ENCODE results near the gene CRMP1.

DNA sequence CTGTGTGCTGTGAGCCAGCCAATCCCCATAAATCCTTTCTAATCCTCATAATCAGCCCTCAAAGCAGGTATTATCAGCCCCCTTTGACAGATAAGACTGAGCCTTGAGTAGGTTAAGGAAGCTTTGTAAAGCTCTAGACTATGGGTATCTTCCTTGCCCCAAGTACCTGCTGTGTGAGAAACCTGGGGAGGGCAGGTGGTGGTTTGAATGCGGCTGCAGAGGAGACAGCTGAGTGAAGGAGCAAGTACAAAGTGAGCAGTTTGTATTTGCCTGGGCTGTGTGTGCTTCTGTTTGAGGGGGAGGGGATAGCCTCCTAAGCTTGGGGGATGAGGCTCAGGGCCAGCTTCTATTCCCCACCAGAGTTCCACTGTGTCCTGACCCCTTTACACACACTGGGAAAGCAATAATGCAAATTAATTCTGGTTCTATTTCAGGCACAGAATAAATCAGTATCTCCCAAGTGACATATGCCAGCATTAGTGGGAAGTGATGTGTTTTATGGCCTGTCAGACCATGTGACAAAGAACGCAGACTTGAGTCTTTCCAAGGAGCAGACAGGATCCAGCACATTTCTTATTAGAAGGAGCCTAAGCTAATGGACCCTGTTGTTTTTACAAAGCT, 118.4 kb downstream of the CRMP1 start:
- TF ChIP-seq, protein P1, sequence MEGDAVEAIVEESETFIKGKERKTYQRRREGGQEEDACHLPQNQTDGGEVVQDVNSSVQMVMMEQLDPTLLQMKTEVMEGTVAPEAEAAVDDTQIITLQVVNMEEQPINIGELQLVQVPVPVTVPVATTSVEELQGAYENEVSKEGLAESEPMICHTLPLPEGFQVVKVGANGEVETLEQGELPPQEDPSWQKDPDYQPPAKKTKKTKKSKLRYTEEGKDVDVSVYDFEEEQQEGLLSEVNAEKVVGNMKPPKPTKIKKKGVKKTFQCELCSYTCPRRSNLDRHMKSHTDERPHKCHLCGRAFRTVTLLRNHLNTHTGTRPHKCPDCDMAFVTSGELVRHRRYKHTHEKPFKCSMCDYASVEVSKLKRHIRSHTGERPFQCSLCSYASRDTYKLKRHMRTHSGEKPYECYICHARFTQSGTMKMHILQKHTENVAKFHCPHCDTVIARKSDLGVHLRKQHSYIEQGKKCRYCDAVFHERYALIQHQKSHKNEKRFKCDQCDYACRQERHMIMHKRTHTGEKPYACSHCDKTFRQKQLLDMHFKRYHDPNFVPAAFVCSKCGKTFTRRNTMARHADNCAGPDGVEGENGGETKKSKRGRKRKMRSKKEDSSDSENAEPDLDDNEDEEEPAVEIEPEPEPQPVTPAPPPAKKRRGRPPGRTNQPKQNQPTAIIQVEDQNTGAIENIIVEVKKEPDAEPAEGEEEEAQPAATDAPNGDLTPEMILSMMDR (IDR thresholded peaks at IDR 0.05), result no peak
- no peak for TF ChIP-seq POLR2A (IDR thresholded peaks at IDR 0.05)
- no peak for TF ChIP-seq POLR2AphosphoS5 (IDR thresholded peaks at IDR 0.05)

Measured in breast epithelium (tissue), 3 donors.